NCI-H1048 (cell line): Measurements from ENCODE around the gene PFN1.

Source experiments
- DNase-seq: peaks from one replicate; lab custom pipeline; 2025; lab: John Stamatoyannopoulos, UW

PFN1 gene

GRCh38 chr17:4948166-4948930, at the start of gene PFN1:
Gene PFN1 (minus strand): TSS chr17:4948530. CDS start chr17:4948394, 136 bp downstream.
- peak; percentile 58 for DNase-seq

DNA sequence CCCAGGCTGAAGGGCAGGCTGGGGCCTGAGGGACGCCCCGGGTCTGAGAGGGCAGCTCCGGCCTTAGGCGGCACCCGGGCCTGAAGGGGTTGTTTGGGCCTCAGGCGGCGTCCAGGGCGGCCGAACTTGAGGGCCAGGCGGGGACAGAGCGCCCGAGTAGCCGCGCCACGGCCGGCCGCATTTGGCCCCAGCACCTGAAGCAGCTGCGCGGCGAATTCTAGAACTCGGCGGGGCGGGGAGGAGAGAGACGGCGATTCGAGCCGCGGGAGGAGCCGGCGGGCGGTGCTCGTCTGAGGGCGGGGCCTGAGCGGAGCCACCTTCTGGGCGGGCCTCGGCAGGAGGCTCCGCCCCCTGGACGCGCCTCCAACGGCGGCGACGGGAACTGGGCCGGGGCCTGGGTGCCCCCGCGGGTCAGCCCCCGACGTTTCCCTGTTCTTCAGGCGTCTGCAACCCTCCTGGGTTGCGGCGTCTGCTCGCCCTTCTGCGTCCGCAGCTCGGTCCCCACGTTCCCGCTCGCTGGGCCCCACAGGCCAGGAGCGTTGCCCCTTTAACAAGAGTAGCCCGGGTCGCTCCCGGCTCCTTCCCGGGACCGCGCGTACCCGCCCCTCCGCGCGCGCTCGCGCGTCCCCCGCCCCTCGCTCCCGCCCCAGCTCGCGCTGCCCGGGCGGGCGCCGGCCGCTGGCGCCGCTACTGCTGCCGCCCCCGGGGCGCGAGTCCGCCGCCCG, 49.1 kb upstream of the PFN1 start, which contains the start of the genes INCA1 and KIF1C:
TSS of gene INCA1 (minus strand) at position 221 of the 725 bp plus-strand sequence. CDS start 3,085 bp downstream, outside the sequence.
TSS of gene KIF1C (plus strand) at position 649 of the 725 bp plus-strand sequence. CDS start 2,297 bp downstream, outside the sequence.
- DNase-seq: peak; percentile 78

DNA sequence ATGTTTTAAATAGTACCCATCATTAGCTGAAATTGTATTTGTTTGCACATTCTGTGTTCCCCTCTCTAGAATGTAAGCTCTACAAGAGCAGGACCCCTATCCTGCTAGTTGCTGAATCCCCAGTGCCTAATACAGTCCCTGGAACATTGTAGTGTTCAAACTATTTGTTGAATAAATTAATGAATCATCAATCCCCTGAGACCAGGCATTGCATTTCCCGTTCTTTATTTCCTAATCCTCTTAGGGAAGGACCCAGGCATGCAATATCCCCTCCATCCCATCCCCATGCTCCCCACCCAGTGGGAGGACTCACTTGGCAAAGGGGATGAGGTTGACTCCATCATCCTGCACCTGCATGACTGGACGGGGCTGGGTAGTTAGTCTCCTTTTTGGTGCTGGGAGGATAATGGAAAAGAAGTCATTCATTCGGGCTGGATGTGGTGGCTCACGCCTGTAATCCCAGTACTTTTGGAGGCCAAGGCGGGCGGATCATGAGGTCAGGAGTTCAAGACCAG, 45.8 kb upstream of the PFN1 start:
- no peak for DNase-seq

- no peak for DNase-seq
Measured at GRCh38 chr17:4987767-4988567, 39.6 kb upstream of the PFN1 start.

DNA sequence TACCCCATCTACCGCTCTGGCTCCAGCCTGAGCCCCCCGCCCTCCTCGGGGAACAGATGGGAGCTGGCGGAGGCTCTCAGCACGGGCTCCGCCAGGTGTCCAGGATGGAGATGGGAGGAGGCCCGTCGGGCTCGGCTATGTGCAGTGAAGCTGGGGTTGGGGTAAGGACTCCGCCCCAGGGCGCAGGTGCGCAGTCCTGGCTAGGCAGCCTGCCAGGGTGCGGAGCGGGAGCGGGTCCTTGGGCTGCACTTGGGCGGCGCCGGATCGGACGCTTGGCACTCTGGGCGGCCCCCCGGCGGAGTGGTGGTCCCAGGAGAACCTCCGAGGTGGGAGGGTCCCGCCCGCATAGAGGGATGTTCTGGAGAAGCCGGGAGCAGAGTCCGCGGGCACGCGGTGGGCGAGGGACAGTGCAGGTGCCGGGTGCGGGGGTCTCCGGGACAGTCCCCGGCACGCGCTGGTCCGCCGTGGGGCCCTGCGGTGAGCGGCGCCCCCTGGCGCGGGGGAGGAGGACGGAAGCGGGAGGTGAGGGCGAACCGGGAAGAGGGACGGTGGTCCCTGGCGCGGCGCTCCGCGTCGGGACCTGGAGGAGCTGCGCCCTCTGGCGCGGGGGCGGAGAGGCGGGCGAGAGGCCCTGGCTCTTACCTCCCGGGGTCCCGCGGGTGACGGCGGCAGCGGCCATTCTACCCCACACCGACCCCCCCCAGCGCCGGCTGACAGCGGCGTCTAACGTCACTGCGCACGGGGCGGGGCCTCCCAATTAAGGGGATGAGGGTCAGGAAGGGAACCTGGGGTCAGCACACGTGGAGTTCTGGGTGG, 38.8 kb upstream of the PFN1 start, which contains the start of gene CAMTA2:
TSS of gene CAMTA2 (minus strand) at position 725 of the 816 bp plus-strand sequence. CDS start 1,453 bp downstream, outside the sequence.
- peak; percentile 44 for DNase-seq

- no peak for DNase-seq
Measured at GRCh38 chr17:4986403-4986802, 38.1 kb upstream of the PFN1 start.

GRCh38 chr17:4982305-4982704, 34.0 kb upstream of the PFN1 start:
- no peak for DNase-seq

DNA sequence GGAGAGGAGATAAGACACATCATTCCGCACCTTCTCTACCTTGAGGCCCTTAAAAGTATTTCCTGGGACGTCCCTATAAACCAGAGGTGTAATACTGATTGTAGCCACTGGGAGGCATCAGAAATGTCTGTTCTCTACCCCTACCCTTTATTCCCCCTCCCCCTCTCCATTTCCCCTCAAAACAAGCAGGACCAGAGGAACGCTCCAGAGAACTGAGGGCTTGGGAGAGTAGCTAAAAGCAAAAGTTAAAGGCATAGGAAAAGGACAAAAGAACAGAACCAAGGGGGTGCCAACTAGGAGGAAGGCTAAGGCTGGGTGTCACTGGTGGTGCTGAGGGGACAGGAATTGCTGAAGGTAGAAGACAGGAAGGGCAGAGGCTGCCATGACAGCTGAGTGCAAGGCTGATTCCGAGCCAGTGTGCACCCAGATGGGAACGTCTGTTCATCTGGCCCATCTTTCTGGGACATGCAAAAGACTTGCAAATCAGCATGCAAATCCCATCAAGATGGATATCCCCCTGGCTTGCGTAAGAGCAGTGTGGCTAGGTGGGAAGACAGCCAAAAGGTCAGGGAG, 32.4 kb upstream of the PFN1 start:
- DNase-seq: peak; percentile 69

- DNase-seq: no peak
Measured at GRCh38 chr17:4978726-4979125, 30.4 kb upstream of the PFN1 start.

DNA sequence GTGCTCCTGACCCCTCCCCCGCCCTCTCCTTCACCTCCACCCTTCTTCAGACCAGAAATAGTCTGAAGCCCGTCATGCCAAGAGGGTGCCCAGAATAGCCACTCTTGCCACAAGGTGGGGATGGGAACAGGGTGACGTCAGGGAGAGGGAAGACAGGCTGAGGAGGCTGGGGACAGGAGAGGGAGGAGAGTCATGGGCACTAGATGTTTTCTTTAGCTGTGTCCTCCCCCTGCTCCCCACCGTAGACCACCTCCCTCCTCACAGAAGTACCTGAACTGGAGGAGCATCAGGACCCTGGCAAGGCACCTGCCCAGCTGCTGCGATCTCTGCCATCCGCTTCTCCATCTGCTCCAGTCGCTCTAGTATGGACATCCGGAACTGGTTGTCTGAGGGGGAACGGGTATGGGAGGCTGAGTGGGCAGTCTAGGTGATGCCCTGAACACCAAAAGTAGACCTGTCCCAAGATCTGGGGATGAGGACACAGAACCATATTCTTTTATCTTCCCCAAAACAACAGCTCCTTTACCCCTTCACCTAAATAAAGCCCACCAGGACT, 25.9 kb upstream of the PFN1 start:
- DNase-seq: no peak

DNA sequence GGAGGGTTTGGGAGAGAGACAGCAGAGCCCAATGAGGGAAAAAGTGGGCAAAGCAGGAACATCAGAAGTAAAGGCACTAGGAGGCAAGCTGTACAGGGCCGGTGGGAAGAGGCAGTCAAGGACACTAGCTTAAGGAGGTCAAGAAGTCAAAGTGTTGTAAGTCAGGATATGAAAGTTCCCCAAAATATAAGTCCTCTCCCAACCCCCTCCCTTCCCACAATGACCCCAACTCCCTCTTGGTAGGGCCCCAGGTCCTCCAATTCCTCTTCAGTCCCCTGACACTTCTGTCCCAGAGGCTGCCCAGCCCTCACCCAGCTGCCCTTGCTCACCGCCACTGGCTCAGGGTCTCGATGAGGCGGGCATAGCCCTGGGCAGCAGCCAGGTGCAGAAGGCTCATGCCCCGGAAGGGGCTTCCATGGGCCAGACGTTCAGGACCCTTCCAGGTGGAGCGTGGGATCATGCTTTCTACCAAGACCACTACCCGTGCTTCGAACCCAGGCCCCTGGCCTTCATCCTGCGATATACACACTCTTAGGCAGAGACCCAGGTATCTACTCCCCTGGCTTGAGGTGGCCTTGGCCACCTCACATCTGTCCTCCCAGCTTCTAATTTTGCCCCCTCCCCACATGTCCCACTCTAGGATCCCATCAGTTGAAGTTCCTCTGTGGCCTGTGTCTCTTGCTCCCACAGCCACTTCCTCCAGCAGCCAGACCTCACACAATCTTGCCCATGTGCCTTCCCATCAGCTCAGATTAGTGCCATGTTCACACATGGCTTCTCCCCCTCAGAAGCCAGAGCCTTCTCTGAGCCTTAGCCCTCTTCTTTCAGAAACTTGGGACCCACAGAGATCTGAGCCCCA, 25.2 kb upstream of the PFN1 start:
- no peak for DNase-seq

DNA sequence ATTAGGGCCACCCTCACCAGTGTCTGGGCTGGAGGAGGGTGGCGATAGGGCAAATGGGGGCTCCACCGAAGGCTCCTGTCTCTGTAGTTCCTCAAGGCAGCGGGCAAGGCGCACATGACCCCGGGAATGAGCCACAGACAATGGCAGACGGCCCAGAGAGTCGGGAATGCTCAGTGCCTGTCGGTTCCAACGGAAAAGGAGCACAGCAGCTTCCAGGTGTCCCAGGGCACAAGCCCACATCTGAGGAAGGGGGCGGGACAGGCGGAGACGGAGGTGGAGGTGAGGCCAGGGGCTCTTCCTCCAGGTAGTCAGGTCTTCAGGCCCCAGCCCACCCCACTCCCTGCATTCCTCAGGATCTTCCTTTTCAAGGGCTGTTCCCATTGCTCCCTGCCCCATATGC, 24.4 kb upstream of the PFN1 start:
- DNase-seq: no peak

DNA sequence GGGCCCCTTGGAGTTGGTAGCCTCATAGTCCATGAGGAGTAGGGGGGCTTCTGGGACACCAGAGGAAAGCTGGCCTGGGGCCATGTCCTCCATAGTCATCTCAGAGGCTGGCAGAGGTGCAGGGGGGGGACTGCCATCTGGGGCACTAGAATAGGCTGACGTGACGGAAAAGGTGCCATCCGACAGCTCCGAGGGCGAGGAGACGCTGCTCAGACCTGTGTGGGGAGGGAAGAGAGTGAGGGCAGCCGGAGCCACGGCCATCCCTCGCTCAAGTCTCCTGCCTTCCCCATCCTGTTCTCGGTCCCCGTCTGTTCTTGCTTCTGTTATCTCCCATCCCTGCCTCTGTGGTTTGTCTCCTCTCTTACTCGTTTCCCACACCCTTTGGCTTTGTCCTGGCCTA, 24.0 kb upstream of the PFN1 start:
- no peak for DNase-seq

- DNase-seq: no peak
Measured at GRCh38 chr17:4971826-4972225, 23.5 kb upstream of the PFN1 start.

DNA sequence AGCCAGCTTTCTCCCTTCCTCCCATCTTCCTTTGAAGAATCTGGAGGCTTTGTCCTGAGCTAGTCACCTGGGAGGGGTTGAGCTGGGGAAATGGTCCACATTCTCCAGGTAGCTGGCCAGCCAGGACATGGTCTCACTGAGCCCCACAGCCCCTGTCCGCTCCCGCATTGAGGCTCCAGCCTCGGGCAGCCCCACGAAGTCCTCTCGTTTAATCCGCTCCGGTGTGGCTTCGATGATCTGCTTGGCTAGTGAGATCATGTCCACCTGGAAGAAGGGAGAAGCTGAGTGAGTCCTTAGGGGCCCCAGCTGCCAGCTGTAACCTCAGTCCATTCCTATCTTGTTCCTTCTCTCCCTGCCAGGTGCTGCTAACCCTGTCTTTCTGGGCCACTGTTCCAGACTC, 21.9 kb upstream of the PFN1 start:
- no peak for DNase-seq

DNA sequence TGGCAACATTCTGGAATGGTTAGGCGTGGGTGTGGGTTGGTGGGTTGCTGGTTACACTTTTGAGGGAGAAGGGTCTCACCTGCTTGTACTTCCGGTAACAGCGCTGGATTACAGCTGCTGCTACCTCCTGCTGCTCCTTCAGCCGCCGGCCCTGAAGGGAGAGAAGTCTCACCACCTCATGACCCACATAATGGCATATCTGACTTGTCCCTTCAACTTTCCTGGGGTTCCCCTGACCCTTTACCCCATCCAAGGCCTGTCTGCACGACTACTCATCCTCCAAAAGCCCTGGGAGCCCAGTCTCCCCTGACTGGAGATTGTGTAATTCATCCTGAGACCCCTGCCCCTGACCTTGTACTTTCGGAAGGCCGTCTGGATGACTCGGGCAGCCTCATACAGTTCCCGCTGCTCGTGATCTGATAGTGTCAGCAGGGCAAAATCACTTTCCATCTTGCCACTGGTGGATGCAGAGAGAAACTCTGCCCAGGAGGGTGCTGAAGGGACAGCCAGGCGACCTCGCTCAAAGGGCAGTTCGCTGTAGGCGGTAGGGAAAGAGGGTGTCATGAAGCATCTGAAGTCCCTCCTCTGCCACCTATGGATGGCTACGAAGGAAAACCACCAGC, 21.3 kb upstream of the PFN1 start:
- DNase-seq: no peak

GRCh38 chr17:4969047-4969550, 20.8 kb upstream of the PFN1 start:
- no peak for DNase-seq

DNA sequence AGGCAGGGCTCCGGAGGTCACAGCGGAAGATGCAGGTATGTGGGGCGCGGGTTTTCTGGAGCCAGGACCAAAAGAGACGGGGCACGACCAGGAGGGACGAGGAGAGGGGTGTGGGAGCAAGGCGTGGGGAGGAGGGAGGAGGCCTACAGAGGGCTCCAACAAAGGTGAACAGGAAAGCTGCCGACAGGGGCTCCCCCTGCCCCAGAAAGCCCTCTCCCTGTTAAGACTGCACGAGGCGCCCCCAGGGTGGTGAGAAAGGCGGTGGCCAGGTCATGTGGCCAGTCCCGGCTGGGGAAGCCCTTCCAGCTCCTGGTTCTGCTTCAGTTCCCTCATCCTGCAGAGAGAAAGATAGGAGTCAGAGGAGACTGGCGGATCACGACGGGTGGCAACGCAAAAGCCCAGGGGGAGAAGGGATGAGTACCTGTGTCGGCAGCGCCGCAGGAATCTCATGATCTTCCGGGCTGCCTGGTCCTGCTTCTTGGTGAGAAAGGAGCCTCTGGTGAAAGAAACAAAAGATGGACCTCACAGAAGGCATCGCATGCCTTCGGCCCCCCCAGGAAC, 20.2 kb upstream of the PFN1 start:
- DNase-seq: no peak
